ENCODE measurements around the gene SCCPDH.
"Not testable (repeated sequence)": the region's sequence is repeated elsewhere in the genome, so short reads cannot be mapped to it uniquely, and the experiment has no call there.

The SCCPDH gene

GRCh38 chr1:246724016-246724730 is at the start of gene SCCPDH:
SCCPDH (plus strand) TSS chr1:246724409; CDS start chr1:246724423, 14 bp downstream.
- DNase-seq = peak; percentile 85

GRCh38 chr1:246677842-246678241 is 46.4 kb upstream of the SCCPDH start:
- no peak for DNase-seq

- no peak for DNase-seq
These were observed 45.1 kb upstream of the SCCPDH start for GRCh38 chr1:246678816-246679793.

GRCh38 chr1:246679794-246680177 is 44.4 kb upstream of the SCCPDH start:
- no peak for DNase-seq

GRCh38 chr1:246680190-246680589 is 44.0 kb upstream of the SCCPDH start:
- DNase-seq = no peak

- DNase-seq = no peak
These were observed 43.5 kb upstream of the SCCPDH start for GRCh38 chr1:246680696-246681130.

GRCh38 chr1:246681900-246682895 is 42.0 kb upstream of the SCCPDH start:
- peak; percentile 72 for DNase-seq

- peak; percentile 69 for DNase-seq
These were observed 40.7 kb upstream of the SCCPDH start for GRCh38 chr1:246683521-246683920.

- DNase-seq = no peak
These were observed 37.2 kb upstream of the SCCPDH start for GRCh38 chr1:246687002-246687401.

GRCh38 chr1:246689409-246690008 is 34.7 kb upstream of the SCCPDH start:
- peak; percentile 75 for DNase-seq

- no peak for DNase-seq
These were observed 34.1 kb upstream of the SCCPDH start for GRCh38 chr1:246690100-246690499.

GRCh38 chr1:246691622-246692495 is 32.4 kb upstream of the SCCPDH start:
- no peak for DNase-seq

- not testable (repeated sequence) for DNase-seq
These were observed 29.9 kb upstream of the SCCPDH start for GRCh38 chr1:246694213-246694895.

GRCh38 chr1:246695136-246695535 is 29.1 kb upstream of the SCCPDH start:
- DNase-seq = no peak

GRCh38 chr1:246695666-246696065 is 28.5 kb upstream of the SCCPDH start:
- DNase-seq = no peak

GRCh38 chr1:246698466-246699094 is 25.6 kb upstream of the SCCPDH start:
- no peak for DNase-seq

GRCh38 chr1:246699095-246699735 is 25.0 kb upstream of the SCCPDH start:
- DNase-seq = peak; percentile 91

- DNase-seq = no peak
These were observed 20.6 kb upstream of the SCCPDH start for GRCh38 chr1:246703581-246703980.

- DNase-seq = no peak
These were observed 18.8 kb upstream of the SCCPDH start for GRCh38 chr1:246705368-246705767.
